H9 (cell line): Measurements from ENCODE around the gene ZRANB3. TPM values are rescaled to one million over a fixed set of nuclear protein-coding genes. Genes with fewer than 3 reads are reported as not detected.

Experiments used
- DNase-seq: peaks from one replicate; pipeline ENCODE4 v3.0.0-alpha.2; 2017
- H2AFZ ChIP-seq: one replicate; pipeline ENCODE4 v1.6.1; 2013; ENCODE audit warnings: mild to moderate bottlenecking, low read length, control low read depth, moderate library complexity
- H2AK5ac ChIP-seq: 2 replicates; pipeline ENCODE4 v1.6.1; 2013; ENCODE audit warnings: low read length, control low read depth, mixed read lengths; ENCODE audit not compliant: insufficient read length
- H2BK120ac ChIP-seq: one replicate; pipeline ENCODE4 v1.6.1; 2013; ENCODE audit warnings: low read depth, mild to moderate bottlenecking, low read length, control low read depth, inconsistent platforms; ENCODE audit not compliant: poor library complexity, severe bottlenecking
- H2BK12ac ChIP-seq: 2 replicates; pipeline ENCODE4 v1.6.1; 2013; ENCODE audit warnings: low read length, control low read depth, mixed read lengths, low read depth; ENCODE audit not compliant: insufficient read length
- H2BK15ac ChIP-seq: 2 replicates; pipeline ENCODE4 v1.6.1; 2013; ENCODE audit warnings: low read depth, low read length, control low read depth
- H2BK20ac ChIP-seq: one replicate; pipeline ENCODE4 v1.6.1; 2013; ENCODE audit warnings: low read depth, mild to moderate bottlenecking, low read length, control low read depth, inconsistent platforms; ENCODE audit not compliant: poor library complexity, severe bottlenecking
- H2BK5ac ChIP-seq: 2 replicates; pipeline ENCODE4 v1.6.1; 2013; ENCODE audit warnings: low read length, control low read depth, mixed read lengths; ENCODE audit not compliant: insufficient read length
- H3K14ac ChIP-seq: 2 replicates; pipeline ENCODE4 v1.6.1; 2013; ENCODE audit warnings: low read length, control low read depth; ENCODE audit not compliant: insufficient read depth
- H3K18ac ChIP-seq: 2 replicates; pipeline ENCODE4 v1.6.1; 2013; ENCODE audit warnings: low read depth, mild to moderate bottlenecking, mixed read lengths, low read length, control low read depth; ENCODE audit not compliant: insufficient read length
- H3K23ac ChIP-seq: 2 replicates; pipeline ENCODE4 v1.6.1; 2013; ENCODE audit warnings: low read length, control low read depth, mixed read lengths, low read depth; ENCODE audit not compliant: insufficient read length
- H3K23me2 ChIP-seq: 2 replicates; pipeline ENCODE4 v1.6.1; 2013; ENCODE audit warnings: low read depth, mild to moderate bottlenecking, mixed read lengths, low read length, control low read depth; ENCODE audit not compliant: insufficient read length, poor library complexity, severe bottlenecking
- H3K27ac ChIP-seq: 2 replicates; pipeline ENCODE4 v1.5.1; 2013; ENCODE audit warnings: low read length, control low read depth, mixed read lengths, low read depth; ENCODE audit not compliant: insufficient read length
- H3K27me3 ChIP-seq: 2 replicates; pipeline ENCODE4 v1.6.1; 2013; ENCODE audit warnings: low read length, control low read depth, inconsistent platforms; ENCODE audit not compliant: insufficient read depth
- H3K4ac ChIP-seq: 2 replicates; pipeline ENCODE4 v1.6.1; 2013; ENCODE audit warnings: low read depth, mild to moderate bottlenecking, control low read depth, inconsistent platforms, low read length, moderate library complexity
- H3K4me1 ChIP-seq: 2 replicates; pipeline ENCODE4 v1.6.1; 2013; ENCODE audit warnings: low read length, control low read depth, inconsistent platforms; ENCODE audit not compliant: insufficient read depth
- H3K4me2 ChIP-seq: 2 replicates; pipeline ENCODE4 v1.6.1; 2013; ENCODE audit warnings: low read length, control low read depth, mixed read lengths; ENCODE audit not compliant: insufficient read length, insufficient read depth
- H3K56ac ChIP-seq: 2 replicates; pipeline ENCODE4 v1.6.1; 2013; ENCODE audit warnings: low read depth, mild to moderate bottlenecking, mixed read lengths, low read length, control low read depth; ENCODE audit not compliant: insufficient read length
- H3K79me1 ChIP-seq: 2 replicates; pipeline ENCODE4 v1.6.1; 2013; ENCODE audit warnings: low read depth, mild to moderate bottlenecking, moderate library complexity, low read length, control low read depth, inconsistent platforms; ENCODE audit not compliant: insufficient read depth, poor library complexity, severe bottlenecking
- H3K79me2 ChIP-seq: 2 replicates; pipeline ENCODE4 v1.6.1; 2013; ENCODE audit warnings: low read length, control low read depth, inconsistent platforms; ENCODE audit not compliant: insufficient read depth
- H3K9ac ChIP-seq: 2 replicates; pipeline ENCODE4 v1.6.1; 2013; ENCODE audit warnings: low read length, control low read depth, mixed read lengths; ENCODE audit not compliant: insufficient read length; ENCODE audit errors: extremely low read depth
- H3K9me3 ChIP-seq: one replicate; pipeline ENCODE4 v1.6.1; 2013; ENCODE audit warnings: low read depth, low read length, inconsistent platforms; ENCODE audit not compliant: control insufficient read depth
- H3T11ph ChIP-seq: one replicate; pipeline ENCODE4 v1.6.1; 2013; ENCODE audit warnings: mild to moderate bottlenecking, low read length, control low read depth, inconsistent platforms
- H4K20me1 ChIP-seq: one replicate; pipeline ENCODE4 v1.6.1; 2013; ENCODE audit not compliant: control insufficient read depth, insufficient read length, insufficient read depth
- H4K5ac ChIP-seq: 2 replicates; pipeline ENCODE4 v1.6.1; 2013; ENCODE audit warnings: low read depth, mild to moderate bottlenecking, mixed read lengths, low read length, control low read depth; ENCODE audit not compliant: insufficient read length
- H4K8ac ChIP-seq: replicated peaks from 2 replicates; pipeline ENCODE4 v1.6.1; 2013; ENCODE audit warnings: low read length, control low read depth, mixed read lengths, low read depth; ENCODE audit not compliant: insufficient read length
- H4K91ac ChIP-seq: 2 replicates; pipeline ENCODE4 v1.6.1; 2013; ENCODE audit warnings: low read depth, mild to moderate bottlenecking, moderate library complexity, mixed read lengths, low read length, control low read depth; ENCODE audit not compliant: insufficient read length
- H3K27ac Mint-ChIP-seq, 3 experiments: 2 replicates in 2 of 3; 3 replicates in 1 of 3; pipeline ENCODE4 v1.8.0; 2020 to 2021; ENCODE audit warnings: mixed read lengths in 3 of 3, mild to moderate bottlenecking in 1 of 3, moderate library complexity in 1 of 3
- H3K27me3 Mint-ChIP-seq: 2 replicates; pipeline ENCODE4 v1.8.0; 2021; ENCODE audit warnings: low read depth, mild to moderate bottlenecking, moderate library complexity, mixed read lengths
- H3K36me3 Mint-ChIP-seq, 3 experiments: 2 replicates in 2 of 3; 3 replicates in 1 of 3; pipeline ENCODE4 v1.8.0; 2020 to 2021; ENCODE audit warnings: low read depth in 3 of 3, mixed read lengths in 3 of 3; ENCODE audit not compliant: insufficient read depth in 1 of 3
- H3K4me1 Mint-ChIP-seq, 2 experiments: 2 replicates each; pipeline ENCODE4 v1.8.0; 2020; ENCODE audit warnings: mixed read lengths in 2 of 2
- H3K4me3 Mint-ChIP-seq, 2 experiments: 2 replicates in 1 of 2; 3 replicates in 1 of 2; pipeline ENCODE4 v1.8.0; 2020 to 2021; ENCODE audit warnings: mild to moderate bottlenecking in 2 of 2, mixed read lengths in 2 of 2, moderate library complexity in 1 of 2
- H3K9me3 Mint-ChIP-seq, 2 experiments: 2 replicates in 1 of 2; 3 replicates in 1 of 2; pipeline ENCODE4 v1.8.0; 2020; ENCODE audit warnings: mild to moderate bottlenecking in 2 of 2, mixed read lengths in 2 of 2, moderate library complexity in 1 of 2
- WGBS: extraction: QIAGEN DNeasy Blood & Tissue Kit; methylation state at CpG from one replicate; pipeline ENCODE4 v1.1.7; 2013; ENCODE audit warnings: missing lambda C conversion rate, low lambda C conversion rate, mixed read lengths; ENCODE audit not compliant: insufficient read length; ENCODE audit errors: extremely low coverage; 5-methylcytosine and 5-hydroxymethylcytosine counted together
- total RNA-seq: library from RNA; stranded (reverse); gene quantifications from 2 replicates; pipeline ENCODE4 v1.2.1, GENCODE V29; 2021
- TF ChIP-seq, protein P1 (sequence below): fragments of 200-600 bp; sonication (generic); conservative IDR thresholded peaks from 3 replicates; pipeline ENCODE4 v1.8.0; 2021; ENCODE audit warnings: antibody characterized with exemption, mild to moderate bottlenecking

ZRANB3 gene
- total RNA-seq, 1 experiment from 2014 or later = 16.7 TPM

DNA sequence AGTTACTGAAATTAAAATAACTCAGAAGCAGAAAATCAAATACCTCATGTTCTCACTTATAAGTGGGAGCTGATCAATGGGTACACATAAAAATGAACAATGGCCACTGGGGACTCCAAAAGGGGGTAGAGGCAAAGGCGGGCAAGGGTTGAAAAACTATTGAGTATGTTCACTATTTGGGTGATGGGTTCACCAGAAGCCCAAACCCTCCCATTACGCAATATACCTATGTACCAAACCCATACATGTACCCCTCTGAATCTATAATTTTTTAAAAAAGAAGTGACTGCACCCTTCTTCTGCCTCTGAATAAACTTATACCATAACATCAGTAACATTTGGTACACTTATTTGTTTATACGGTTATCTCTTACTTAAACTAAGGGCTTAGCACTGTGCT lies 119.4 kb downstream of the ZRANB3 start:
- Mint-ChIP-seq H3K9me3 (peaks cover 6 to 14% of the 10 kb centered on the region in 2 experiments; a peak in 4 of 5 replicates), H3K4me1 (no peaks in the 10 kb centered on the region), H3K27me3 (no peaks in the 10 kb centered on the region), H3K27ac (no peak overlapping the region), H3K36me3 (peaks cover 0 to 3% (median 0%) of the 10 kb centered on the region in 3 experiments; a peak in 4 of 7 replicates), H3K4me3 (no peak overlapping the region)
- Histone ChIP-seq H3K23ac (no peak overlapping the region), H4K91ac (no peak overlapping the region), H4K5ac (no peak overlapping the region), H3K9ac (no peak overlapping the region), H3K27me3 (no peaks in the 10 kb centered on the region), H3K14ac (no peak overlapping the region), H2AFZ (no peak overlapping the region), H4K20me1 (no peaks in the 10 kb centered on the region), H2BK12ac (no peak overlapping the region), H2AK5ac (no peak overlapping the region), H3K4ac (no peak overlapping the region), H2BK15ac (no peak overlapping the region), H2BK20ac (no peak overlapping the region), H2BK120ac (no peak overlapping the region), H3K79me1 (no peaks in the 10 kb centered on the region), H3T11ph (no peak overlapping the region), H3K18ac (no peak overlapping the region), H3K4me1 (no peaks in the 10 kb centered on the region), H3K23me2 (no peaks in the 10 kb centered on the region), H3K27ac (no peak overlapping the region), H3K79me2 (no peaks in the 10 kb centered on the region), H3K9me3 (no peaks in the 10 kb centered on the region), H2BK5ac (no peak overlapping the region), H3K56ac (no peak overlapping the region), H3K4me2 (no peak overlapping the region), H4K8ac (no peak overlapping the region)
- no CpG with 5 or more reads among the region's 3 CpGs for WGBS
- DNase-seq = no peak
- TF ChIP-seq, protein P1, sequence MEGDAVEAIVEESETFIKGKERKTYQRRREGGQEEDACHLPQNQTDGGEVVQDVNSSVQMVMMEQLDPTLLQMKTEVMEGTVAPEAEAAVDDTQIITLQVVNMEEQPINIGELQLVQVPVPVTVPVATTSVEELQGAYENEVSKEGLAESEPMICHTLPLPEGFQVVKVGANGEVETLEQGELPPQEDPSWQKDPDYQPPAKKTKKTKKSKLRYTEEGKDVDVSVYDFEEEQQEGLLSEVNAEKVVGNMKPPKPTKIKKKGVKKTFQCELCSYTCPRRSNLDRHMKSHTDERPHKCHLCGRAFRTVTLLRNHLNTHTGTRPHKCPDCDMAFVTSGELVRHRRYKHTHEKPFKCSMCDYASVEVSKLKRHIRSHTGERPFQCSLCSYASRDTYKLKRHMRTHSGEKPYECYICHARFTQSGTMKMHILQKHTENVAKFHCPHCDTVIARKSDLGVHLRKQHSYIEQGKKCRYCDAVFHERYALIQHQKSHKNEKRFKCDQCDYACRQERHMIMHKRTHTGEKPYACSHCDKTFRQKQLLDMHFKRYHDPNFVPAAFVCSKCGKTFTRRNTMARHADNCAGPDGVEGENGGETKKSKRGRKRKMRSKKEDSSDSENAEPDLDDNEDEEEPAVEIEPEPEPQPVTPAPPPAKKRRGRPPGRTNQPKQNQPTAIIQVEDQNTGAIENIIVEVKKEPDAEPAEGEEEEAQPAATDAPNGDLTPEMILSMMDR = no peak
